NOMO-1 treated with DMSO at 0.1 percent for 48 hours (cell line): ENCODE measurements around the gene FKBP4.

ENCODE experiments used
- DNase-seq: peaks from one replicate; lab custom pipeline; 2025; ENCODE audit not compliant: unreplicated experiment; lab: John Stamatoyannopoulos, UW

Gene FKBP4

GRCh38 chr12:2776129-2776806, 18.5 kb upstream of the FKBP4 start:
- no peak for DNase-seq

GRCh38 chr12:2779281-2779680, 15.5 kb upstream of the FKBP4 start:
- no peak for DNase-seq

DNA sequence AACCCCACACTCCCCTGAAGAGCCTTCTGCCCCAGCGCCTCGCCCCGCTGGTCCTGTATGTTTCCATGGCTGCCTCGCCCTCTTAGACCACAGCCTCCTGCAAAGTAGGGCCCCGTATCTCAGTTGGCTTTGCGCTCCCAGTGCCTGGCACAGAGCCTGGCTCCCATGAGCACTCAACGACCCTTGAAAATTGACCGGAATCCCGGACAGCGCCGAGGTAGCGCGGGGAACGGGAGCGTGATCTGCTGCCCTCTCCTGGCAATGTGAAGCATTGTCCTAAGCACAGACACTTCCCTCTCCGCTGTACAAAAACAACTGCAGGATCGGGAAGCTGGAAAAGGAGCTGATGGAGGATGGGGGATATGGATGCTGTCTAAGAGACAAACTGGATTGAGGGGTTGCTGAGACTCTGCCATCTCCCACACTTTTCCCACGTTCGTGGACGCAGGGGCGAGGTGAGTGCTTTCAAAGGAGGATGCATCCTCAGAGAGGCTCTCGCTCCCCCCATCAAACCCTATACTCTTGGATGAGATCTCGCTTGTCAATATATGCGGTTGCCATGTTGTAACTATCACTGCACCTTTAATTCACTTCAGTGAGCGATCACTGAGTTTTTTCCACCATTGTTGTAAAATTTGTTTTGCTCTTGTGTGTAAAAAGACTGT, 10.7 kb upstream of the FKBP4 start:
- DNase-seq: no peak

GRCh38 chr12:2785017-2785416, 9.8 kb upstream of the FKBP4 start:
- no peak for DNase-seq

DNA sequence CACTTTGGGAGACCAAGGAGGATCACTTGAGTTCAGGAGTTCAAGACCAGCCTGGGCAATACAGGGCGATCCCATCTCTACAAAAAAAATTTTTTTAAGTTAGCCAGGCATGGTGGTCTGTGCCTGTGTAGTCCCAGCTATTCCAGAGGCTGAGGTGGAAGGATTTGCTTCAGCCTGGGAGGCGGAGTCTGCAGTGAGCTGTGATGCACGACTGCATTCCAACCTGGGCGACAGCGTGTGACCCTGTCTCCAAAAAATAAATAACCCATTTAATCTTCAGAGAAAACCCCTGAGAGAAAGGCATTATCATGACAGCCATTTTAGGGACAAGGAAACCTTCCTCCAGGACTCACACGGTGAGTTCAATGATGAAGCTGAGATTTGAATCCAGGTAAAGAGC, 3.7 kb upstream of the FKBP4 start:
- DNase-seq: no peak

DNA sequence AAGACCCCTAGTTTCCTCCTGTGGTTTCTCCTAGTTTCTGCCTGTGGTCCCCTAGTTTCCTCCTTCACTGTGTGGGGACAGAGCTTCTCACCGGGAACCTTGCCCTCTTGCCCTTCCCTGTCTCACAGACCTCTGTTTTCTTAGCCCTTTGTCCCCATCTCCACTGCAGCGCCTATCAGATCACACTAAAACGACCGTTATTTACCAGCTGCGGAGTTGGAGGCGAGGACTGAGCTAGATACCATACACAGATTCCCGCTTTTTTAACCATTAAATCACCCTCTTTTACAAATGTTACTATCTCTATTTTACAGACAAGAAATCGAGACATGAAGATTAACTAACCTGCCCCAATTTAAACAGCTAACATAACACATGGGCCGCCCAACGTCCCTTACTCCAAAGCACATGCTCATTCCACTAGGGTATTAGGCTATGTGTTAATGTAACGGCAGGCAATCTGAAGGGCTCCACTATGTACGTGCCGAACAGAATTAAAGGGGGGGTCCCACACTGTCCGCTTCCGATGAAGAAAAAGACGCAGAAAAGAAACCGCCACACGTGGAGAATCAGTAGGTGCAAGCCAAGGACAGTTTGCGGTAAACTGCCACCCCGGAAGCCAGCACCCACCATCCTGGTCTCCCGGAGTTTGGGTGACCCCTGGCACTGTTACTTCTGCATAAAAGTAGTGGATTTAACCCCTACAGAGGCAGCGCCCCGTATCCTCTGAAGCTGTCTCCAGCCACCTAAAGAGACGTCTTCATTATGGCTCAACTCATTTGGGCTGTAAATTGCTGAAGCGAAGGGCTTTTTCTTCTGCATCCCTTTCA, 1.9 kb upstream of the FKBP4 start:
- no peak for DNase-seq

GRCh38 chr12:2793561-2793960, 1.2 kb upstream of the FKBP4 start:
- DNase-seq: no peak

DNA sequence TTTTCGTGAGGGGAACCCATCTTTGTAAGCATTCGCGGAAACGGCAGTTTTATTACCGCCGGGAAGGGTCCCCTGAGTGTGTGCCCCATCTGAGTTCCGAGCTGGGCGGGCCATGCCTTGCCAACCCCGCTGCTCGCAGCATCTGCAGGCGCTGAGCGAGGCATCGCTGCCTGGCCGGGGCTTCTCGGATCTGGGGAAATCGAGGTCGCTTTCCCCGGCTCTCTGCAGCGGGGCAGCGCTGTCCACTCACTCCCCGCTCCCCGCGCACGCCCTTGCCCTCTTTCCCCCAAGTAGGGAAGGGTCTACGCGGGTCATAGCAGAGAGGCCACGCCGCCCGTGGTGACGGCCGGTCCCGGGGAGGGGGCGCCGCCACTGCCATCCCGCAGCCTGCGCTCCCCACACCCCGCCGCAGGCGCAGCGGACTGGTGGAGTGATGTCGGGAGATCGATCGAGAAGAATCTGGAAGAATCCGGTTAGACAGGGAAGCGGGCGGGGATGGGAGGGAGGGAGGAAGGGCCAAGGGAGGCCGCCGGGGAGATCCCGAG, 507 bp upstream of the FKBP4 start:
- peak; percentile 38 for DNase-seq

GRCh38 chr12:2795291-2796186, 769 bp downstream of the FKBP4 start:
- peak; percentile 6 for DNase-seq

DNA sequence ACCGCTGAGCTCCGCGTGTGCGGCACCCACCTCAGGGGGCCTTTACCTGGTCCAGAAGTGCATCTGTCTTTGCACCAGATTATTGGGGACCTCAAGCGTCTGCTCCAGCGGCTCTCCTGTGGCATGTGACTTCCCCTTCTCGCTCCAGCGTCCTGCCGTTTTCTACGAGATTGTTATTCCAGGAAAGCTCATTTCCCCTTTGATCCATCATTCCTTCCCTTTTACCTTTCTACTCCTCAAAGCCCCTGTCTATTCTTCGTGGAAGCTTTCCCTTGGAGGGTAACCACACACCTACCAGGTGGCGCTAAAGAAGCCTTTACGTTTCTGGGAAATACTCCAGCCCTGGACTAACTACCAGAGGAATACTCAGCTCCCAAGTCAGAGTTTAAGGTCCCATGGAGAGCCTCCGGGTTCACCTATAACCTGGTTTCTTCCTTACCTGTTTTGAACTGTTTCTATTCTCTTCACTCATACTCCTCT, 1.5 kb downstream of the FKBP4 start:
- DNase-seq: peak; percentile 18

GRCh38 chr12:2797721-2798418, 3.1 kb downstream of the FKBP4 start:
- no peak for DNase-seq

- no peak for DNase-seq
These were observed 5.3 kb downstream of the FKBP4 start for GRCh38 chr12:2800046-2800570.

GRCh38 chr12:2801044-2801783, 6.4 kb downstream of the FKBP4 start:
- DNase-seq: no peak

DNA sequence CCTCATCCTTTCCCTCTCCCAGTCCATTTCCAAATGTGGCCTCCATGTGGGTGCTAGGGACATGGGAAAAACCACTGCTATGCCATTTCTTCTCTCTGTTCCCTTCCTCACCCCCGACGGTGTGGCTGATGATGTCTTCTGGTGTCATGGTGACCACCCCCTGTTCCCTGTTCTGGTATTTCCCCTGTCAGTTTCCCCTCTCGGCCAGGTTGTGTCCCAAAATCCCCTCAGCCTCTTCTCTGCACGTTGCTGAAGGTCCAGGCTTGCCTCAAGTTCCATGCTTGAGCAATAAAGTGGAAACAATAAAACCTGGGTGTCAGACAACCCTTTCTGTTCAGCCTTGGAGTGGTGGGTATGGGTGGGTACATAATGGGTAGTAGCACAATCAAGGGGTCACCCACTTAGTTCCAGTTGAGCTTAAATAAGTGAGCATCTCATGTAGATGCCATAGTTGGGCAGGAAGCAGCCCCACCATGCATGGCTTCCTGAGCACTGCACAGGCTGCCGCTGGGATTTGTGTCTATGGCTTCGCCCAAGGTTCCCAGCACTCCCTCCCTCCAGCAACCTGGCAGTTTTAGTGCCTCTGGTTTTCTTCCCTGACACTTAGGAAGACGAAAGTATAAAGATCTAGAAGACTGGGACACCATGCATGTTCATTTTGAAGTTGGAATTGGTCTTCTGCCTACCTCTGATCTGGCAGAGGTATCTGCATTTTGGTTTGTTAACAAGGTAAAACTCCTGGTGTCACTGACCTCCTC, 9.0 kb downstream of the FKBP4 start:
- DNase-seq: no peak

DNA sequence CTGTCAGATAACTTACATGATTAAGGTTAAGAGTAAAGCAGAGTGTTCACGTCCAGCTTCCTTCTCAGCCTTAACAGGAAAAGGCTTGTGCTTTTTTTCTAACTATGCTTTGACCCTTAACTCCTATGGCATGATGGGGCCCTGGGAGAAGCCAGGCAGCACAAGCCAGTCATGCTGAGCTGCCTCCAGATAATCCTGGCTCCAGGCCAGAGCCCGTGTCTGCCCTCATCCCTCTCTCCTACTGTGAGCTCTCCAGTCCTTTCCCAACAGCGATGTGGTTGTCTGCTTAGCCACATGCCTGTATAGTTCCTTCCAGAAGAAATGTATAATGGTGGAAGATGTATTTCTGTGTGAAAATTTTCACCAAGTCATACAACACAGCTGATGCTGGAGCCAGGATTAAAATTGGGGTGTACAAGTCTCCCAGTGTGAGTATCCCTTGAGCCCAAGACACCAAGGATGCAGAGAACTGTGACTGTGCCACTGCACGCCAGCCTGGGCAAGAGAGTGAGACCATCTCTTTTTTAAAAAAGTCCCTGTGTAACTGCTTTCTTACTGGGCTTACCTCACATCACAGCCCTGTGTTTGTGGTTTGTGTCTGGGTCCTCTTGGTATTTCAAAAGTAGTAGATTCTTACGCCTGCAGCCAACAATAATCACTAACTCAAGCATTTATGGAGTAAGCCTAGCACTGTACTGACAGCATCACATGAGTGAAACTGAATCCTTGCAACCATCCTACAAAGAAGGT, 9.8 kb downstream of the FKBP4 start:
- DNase-seq: no peak

DNA sequence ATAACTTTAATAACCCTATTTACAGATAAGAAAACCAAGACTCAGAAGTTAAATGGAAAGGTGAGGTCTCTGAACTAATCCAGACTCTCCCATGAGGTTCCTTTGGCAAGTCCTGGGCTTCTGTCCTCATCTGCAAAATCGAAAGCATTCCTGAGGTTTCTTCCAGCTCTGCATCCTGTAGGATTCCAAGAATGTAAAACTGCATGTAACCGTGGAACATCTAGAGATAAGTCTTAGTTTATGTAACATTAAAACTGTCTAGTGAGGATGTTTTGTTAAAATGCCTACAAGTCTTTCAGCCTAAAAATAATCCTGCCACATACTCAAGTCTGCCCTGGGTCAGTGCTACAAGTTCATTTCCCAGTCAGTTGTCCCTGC, 10.4 kb downstream of the FKBP4 start:
- no peak for DNase-seq

- no peak for DNase-seq
These were observed 11.9 kb downstream of the FKBP4 start for GRCh38 chr12:2806700-2807099.

GRCh38 chr12:2811801-2812200, 17.0 kb downstream of the FKBP4 start:
- DNase-seq: no peak
